HG02870 (cell line): ENCODE data around the gene WBP1L.
"Not testable (repeated sequence)": the region's sequence is repeated elsewhere in the genome, so short reads cannot be mapped to it uniquely, and the experiment has no call there.

Experiments
- ATAC-seq: cut with Tn5 transposase; IDR thresholded peaks from one replicate; pipeline ENCODE4 v1.9.1; 2021; ENCODE audit warnings: mild to moderate bottlenecking, moderate library complexity; ENCODE audit not compliant: unreplicated experiment

The WBP1L gene

DNA sequence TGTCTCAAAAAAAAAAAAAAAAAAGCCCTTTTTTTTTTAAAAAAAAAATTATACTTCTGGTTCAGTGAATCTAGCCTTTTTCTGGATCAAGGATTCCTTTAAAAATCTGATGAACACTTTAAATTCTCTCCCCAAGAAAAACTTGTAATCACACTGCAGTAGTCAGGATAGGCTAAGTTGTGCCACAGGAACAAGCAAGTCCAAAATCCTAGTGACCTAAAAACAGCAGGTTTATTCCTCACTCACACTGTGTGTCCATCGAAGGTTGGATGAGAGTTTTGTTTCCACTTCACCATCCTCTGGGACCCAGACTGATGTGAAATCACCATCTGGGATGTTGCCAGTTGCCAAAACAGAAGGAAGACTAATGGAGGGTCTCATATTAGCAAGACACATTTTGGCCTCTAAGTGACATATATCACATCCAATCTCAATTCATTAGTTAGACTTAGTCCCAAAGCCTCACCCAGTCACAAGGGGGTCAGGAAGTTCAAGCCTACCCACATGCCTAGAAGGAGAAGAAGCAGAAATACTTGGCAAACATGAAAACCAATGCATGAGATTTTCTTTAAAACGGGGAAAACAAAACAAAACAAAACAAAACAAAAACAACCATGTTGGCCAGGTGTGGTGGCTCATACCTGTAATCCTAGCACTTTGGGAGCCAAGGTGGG lies 60.8 kb downstream of the WBP1L start:
- ATAC-seq = no peak

DNA sequence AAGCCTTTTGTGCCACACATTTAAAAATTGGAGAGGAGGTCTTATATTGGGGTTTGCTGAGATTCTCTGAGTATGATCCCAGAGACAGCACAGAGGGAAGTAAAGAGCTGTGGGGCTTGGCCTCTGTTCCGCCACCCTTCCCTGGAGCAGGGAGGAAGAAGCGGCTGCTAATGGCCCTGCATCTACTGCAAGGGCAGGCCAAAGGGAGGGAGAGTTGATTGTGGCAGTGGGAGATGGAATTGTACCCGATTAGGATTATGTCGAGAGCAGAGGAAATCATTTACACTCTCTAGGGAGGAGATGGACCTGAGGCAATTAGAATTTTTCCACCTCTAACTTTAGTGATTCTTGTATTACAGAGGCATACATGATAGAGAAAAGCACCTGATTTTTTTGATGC lies 64.6 kb downstream of the WBP1L start:
- ATAC-seq = no peak

DNA sequence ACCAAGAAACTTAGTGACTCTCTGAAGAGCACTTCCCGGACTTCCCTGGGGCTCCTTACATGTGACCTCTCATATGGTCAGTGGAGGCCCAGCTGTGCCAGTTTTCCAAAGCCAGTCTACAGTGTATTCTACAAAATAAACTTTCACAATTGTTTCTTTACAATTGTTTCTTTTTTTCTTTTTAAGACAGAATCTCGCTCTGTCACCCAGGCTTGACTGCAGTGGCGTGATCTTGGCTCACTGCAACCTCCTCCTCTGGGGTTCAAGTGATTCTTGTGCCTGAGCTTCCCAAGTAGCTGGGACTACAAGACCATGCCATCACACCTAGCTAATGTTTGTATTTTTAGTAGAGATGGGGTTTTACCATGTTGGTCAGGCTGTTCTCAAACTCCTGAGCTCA lies 67.6 kb downstream of the WBP1L start:
- ATAC-seq = no peak

DNA sequence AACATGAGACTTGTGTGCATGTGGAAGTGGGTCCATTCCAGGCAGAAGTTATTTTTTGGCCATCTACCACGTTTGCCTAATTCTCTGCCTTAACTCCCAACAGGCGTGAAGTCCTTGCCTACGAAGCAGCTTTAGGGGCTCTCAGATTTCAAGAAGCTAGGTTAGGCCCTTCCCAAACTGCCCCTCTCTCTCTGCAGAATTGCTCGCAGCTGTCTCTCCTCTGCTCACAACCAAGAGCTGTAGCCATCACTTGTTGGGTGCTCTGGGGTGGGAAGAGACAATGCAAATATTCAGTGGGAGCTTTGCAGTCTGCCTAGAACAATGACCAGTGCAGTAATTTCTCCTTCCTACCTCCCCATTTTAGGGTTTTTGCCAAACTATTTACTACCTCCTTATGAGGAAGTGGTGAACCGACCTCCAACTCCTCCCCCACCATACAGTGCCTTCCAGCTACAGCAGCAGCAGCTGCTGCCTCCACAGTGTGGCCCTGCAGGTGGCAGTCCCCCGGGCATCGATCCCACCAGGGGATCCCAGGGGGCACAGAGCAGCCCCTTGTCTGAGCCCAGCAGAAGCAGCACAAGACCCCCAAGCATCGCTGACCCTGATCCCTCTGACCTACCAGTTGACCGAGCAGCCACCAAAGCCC lies 68.6 kb downstream of the WBP1L start:
- ATAC-seq = no peak

DNA sequence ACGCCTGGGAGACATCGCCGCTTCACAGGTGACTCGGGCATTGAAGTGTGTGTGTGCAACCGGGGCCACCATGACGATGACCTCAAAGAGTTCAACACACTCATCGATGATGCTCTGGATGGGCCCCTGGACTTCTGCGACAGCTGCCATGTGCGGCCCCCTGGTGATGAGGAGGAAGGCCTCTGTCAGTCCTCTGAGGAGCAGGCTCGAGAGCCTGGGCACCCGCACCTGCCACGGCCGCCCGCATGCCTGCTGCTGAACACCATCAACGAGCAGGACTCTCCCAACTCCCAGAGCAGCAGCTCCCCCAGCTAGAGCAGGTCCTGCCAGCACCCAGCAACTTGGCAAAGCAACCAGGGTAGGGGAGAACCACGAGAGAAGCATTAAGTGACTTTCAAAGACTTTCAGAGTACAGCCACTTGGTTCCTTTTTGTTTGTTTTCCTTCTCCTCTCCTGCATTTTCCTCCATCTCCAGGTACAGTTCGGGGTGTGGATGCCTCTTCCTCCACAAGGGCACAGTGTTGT lies 69.3 kb downstream of the WBP1L start:
- no peak for ATAC-seq

DNA sequence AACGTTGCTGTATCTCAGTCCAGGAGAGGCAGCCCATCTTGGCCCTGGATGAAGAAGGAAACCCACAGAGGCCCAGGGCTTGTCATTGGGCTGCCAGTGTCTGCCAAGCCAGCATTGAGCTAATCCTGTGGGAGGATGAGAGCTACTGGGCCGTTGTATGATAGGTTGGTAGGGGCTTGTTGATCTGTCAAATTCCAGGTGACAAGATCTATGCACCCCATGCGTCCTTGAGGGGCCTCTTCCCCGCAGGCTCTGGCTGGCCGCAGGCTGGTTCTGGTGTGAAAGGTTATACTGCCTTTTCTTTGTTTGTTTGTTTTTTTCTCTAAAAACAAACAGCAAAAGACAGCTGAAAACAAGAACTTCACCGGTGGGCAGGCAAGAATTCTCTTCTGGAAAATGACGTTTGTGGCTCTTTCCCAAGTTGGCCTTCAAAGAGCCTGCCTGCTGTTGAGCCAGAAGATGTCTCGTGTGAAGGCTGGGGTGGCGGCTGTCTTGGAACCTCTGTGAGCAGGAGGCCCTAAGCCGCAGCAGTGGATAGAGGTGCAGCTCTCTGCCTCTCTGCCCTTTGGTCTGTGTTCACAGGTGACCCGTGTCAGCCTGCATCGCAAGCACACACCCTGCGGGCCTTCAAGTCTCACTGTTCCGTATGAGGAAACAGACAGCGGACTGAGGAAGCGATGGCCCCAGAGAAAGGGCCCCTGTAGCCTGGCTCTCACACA lies 70.1 kb downstream of the WBP1L start:
- no peak for ATAC-seq

DNA sequence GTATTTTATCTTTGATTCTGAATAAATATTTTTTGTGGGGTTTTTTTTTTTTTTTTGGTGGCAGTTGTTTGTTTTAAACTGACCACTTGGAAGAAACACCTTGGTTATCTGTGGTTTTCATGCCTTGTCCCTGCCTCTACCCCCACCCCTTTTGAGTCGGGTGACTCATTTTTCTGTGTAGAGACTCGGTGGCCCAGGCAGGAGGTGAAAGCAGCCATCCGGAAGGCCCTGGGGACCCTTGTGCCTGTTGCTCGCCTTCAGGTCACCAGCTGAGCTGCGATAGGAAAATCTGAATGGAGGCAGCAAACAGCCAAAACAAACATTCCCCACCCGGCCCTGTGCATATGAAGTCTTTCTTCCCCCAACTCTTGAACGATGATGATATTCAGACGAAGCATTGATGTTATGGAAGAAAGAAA lies 70.7 kb downstream of the WBP1L start:
- no peak for ATAC-seq

DNA sequence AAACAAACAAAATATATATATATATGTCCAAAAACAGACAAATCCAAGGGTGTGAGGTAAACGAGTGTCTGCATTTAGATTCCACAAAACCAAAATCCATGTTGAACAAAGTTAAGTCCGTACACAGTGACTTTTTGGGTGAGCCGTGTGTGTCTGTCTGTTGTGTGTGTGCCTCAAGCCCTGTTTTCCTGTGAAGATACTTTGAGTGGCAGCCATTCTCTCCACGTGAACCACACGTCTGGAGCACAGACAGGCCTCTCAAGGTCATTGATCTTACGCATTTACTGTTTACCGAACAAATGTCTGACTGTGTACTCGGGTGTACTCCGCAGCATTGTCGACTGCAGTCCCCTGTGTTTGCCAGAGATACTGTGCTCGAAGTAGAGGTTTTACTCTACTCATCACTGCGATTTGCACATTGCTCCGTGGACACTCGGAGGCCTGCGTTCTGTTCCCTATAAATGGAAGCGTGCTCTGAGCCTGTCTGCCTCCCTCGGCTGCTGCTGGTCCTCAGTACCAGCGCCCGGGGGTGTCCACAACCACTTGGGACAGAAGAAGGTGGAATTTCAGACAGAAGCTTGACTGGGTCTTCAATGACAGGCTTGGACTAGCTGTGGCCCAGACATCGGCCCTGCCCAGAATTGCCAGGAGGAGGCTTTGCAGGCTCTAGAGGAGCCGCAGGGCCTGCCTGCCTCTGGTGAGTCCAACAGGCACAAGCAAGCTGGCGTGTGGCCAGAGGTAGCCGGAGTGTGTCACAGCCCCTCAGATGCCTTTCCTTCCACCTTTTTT lies 71.3 kb downstream of the WBP1L start:
- ATAC-seq = no peak

DNA sequence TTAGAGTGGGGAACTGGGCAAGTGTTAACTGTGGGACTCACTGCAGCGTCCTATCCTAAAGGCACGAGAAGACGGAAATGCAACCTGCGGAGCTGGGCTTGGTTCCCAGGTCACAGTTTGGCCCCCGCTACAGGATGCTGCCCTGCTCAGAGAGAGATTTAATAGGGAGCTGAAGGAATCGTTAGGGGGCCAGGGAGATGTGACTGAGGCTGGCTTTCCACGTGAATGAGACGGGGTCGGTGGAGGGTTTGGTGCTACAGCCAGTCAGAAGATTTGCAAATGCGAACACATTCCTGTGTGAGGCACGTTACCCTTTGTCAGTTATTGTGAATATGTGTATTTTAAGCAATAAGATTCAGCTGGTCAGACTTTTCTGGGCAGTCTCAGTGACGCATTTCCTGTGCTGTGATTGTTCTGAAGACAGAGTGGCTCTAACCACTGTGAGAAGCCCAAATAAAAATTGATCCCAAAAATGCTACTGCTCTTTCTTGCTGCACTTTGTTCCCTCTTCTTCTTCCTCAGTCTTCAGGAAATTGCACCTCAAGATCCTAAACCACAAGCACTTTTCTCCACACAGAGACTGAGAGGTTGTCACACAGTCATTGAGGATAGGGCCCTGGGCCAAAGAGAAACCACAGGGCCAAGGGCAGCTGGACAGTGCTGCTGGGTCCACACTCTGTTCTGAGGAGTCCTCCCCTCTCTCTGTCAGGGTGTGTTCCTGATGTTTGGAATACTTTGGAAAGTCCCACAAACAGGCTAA lies 72.2 kb downstream of the WBP1L start:
- no peak for ATAC-seq

DNA sequence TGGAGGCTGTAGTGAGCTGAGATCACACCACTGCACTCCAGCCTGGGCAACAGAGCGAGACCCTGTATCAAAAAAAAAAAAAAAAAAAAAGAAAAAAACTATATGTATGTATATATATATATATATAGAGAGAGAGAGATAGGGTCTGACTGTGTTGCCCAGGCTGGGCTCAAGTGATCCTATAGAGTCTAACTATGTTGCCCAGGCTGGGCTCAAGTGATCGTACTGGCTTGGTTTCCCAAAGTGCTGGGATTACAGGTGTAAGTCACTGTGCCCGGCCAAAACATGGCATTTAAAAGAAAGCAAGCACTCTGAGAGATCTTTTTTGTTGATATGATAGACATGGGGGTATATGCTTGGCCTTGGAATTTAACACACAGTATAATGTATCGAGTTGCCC lies 73.4 kb downstream of the WBP1L start:
- no peak for ATAC-seq

DNA sequence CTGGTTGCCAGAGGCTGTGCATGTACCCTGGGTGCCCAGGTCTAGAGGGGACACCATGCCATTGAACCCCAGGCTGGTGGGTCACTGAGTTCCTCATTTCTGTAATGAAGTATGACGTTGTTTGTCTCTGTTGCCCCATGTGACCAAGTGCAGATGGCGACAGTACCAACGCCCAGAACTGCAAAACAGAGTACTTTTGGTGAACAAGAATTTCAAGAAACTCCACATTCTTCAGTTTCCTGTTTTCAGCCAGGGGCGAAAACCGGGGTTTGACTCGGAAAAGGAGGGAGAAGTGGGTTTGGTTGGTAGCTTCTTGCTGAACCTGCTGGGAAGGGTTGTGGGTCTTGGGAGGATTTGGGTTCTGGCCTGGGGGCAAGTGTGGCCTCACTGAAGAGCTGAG lies 75.3 kb downstream of the WBP1L start:
- no peak for ATAC-seq

DNA sequence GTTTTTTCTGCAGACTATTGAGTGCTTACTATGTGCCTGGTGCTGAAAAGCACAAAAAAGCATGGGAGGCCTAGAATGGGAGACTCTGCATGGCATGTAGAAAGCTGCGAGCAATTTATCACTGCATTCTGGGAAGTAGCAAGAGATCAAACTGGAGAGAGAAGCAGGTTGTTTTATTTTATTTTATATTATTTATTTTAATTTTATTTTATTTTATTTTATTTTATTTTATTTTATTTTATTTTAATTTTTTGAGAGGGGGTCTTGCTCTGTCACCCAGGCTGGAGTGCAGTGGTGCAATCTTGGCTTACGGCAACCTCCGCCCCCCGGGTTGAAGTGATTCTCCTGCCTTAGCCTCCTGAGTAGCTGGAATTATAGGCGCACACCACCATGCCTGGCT lies 76.3 kb downstream of the WBP1L start:
- not testable (repeated sequence) for ATAC-seq

DNA sequence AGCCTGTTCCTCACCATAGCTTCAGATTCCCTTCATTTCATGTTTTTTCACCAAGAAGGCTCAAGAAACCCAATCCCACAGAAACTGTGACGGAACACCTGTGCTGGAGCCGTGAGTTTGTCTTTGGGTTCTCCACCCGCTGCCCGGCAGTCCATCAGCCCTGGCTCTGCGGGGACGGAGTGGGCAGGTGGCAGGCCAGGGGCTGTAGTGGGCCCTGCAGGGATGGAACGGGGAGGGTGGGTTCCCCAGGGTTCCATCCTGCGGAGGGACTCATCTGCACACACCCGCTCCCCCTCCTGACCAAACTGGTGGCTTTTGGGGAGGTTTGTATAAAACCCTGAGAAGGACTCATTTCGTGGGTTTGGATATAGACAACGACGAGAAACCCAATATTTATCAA lies 78.5 kb downstream of the WBP1L start:
- ATAC-seq = no peak

DNA sequence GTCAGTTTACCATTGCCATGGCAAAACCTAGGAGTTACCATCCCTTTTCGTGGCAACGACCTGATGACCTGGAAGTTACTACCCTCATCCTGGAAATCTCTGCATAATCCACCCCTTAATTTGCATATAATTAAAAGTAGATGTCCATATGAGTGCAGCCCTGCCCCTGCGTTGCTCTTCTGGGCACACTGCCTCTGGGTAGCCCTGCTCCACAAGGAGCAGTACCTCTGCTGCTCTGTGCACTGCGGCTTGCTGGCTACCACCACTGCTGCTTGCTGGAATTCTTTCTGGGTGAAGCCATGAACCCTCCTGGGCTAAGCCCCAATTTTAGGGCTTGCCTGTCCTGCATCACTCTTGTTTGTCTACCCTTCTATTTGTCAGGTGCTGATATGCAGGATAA lies 80.9 kb downstream of the WBP1L start:
- no peak for ATAC-seq

DNA sequence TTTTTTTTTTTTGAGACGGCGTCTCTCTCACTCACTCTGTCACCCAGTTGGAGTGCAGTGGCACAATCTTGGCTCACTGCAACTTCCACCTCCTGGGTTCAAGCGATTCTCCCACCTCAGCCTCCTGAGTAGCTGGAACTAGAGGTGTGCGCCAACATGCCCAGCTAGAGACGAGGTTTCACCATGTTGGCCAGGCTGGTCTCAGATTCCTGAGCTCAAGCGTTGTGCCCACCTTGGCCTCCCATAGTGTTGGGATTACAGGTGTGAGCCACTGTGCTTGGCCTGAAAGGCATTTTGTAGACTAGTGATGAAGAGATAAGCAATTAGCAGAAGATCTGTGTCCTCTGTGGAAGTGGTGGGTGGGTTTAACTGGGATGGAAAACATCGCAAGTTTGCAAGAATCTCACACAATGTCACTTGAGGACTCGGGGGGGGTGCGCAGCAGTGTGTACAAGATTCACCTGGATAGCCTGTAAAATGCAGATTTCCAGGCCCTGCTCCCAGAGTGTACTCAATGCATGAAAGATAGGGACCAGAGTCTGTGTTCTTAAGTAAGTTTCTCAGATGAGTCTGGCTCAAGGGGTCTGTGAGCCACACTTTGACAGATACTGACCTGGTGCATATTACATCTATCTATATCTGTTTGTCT lies 82.5 kb downstream of the WBP1L start:
- ATAC-seq = no peak

DNA sequence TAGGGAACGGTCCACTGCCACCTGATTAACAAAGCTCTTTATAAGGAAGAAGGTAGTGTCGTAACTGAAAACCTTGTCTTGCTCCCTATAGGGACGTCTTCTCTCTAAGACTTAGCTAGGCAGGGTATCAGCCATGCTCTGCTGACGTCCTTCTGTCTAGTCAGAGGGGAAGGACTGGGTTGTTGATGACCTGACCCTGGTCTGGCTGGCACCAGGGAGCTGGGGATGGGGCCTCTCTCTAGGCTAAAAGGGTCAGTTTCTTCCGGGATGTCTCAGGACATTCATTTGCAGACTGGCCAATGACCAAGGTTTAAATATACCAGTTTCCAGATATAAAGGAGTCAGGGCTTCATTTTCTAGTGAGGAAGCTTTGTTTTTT lies 83.8 kb downstream of the WBP1L start:
- no peak for ATAC-seq

DNA sequence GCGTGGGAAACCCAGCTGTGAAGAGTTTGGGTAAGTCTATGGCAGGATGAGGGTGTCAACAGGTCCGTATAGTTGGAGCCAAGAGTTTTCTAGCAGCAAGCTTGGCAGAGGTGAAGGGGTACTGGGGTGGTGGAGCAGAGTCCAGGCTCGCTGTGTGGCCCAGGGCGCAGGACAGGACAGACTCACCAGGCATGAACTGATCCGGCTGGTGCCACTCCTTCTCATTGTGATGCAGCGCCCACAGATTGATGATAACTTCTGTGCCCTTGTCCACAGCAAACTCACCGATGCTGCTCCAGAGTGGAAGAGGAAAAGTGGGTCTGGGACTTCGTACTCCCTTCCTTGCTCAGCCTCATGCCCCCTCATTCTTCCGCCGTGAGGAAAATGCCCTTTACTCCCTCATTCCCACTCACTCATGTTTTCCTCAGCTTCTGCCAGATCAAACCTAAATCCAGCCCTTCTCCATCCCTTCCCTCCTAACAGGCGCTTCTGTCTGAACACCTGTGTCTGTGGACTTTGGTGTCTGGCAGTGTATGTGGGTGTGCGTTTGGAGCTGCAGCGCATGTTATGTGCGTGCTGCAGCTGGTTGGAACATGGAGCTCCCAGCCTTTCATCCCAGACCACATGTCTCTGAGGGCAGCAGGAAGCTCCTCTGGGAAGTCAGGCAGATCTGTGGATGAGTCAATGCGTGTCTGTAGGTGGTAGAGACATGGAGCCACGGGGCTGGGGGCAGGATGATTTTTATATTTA lies 87.7 kb downstream of the WBP1L start:
- ATAC-seq = no peak

DNA sequence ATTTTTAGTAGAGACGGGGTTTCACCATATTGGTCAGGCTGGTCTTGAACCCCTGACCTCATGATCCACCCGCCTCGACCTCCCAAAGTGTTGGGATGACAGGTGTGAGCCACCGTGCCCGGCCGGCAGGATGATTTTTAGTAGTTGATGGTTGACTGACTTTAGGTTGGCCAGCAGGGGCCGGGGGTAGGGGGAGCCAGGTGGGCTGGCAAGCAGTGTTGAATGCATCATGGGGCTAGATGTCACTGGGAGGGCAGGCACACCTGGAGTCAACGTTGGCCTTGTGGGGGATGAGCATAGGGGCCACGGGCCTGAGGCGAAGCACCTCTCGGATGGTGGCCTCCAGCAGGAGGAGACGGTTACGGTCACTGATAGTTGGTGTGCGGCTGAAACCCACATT lies 88.5 kb downstream of the WBP1L start:
- no peak for ATAC-seq

DNA sequence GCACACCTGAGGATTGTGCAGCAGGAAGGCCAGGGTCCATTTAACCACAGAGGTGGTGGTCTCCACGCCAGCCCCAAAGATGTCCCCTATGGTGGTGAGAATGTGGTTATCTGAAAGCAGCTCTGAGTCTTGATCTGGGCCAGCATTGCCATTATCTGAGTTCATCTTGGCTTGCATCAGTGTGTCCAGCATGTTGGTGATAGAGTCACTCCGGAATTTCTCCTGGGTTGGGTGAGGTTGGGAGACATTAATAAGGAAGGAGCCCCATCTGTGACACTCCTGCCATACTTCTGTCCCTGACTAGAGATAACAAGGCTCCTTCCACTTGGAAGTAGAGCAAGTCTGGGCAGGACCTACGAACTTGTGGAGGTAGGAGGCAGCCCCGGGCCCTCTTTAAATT lies 89.2 kb downstream of the WBP1L start:
- ATAC-seq = no peak
